ENCODE results near the gene C11orf54.
"Not testable (repeated sequence)": the region's sequence is repeated elsewhere in the genome, so short reads cannot be mapped to it uniquely, and the experiment has no call there.

The C11orf54 gene

DNA sequence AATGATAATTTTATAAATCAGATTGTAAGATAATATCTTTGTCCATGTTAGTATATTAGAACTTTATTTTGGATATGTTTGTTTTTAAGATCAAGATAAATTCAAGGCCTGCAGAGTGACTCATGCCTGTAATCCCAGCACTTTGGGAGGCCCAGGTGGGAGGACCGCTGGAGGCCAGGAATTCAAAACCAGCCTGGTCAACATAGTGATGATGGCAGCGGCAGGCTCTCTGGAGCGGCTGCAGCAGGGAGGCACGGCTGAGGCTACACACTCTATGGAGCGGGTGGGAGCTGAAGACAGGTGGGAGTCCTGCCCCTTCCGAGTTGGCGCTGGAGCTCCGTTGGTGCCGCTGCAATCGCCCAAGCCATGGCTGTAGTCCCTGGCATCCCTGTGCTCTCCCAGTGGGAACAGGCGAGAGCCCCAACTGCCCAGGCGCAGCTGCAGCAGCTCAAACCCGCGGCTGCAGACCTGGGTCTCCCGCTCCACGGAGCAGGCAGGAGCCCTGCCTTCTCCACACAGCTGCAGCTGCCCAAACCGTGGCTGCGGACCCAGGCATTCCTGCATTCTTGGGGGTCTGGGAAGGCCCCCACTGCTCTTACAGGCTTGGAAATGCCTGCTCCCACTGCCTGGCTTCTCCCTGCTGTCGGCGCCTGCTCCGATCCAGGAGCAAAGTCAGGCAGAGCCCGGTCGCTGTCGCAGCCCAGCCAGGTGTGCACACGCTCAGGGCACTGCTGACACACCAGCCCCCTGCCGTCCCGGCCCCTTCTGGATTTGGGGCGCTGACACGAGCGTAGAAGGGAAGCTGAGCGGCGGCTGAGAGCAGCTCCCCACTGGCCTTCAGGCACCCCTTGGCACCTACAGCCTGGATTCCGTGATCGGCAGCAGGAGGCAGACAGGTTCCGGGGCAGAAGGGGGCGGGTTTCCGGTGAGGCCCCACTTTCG, 16.7 kb downstream of the C11orf54 start:
- Histone ChIP-seq H3K36me3 (ENCODE audit: control insufficient read depth in 4 of 4, insufficient read depth in 4 of 4, low read length in 3 of 4) (peaks cover 19 to 73% (median 30%) of the 10 kb centered on the region in 4 experiments), H3K4me1 (ENCODE audit: control extremely low read depth in 1 of 4, control insufficient read depth in 4 of 4, insufficient read depth in 4 of 4, low read length in 3 of 4) (no peaks in the 10 kb centered on the region), H3K4me3 (ENCODE audit: control insufficient read depth in 1 of 7, extremely low read depth in 1 of 7, insufficient read depth in 4 of 7, low read depth in 2 of 7, low read length in 6 of 7) (no peak overlapping the region), H3K9me3 (ENCODE audit: control extremely low read depth in 1 of 5, control insufficient read depth in 4 of 5, insufficient read depth in 2 of 5, low read depth in 1 of 5, low read length in 4 of 5) (peaks cover 0 to 2% (median 0%) of the 10 kb centered on the region in 5 experiments), H3K27me3 (replicated peaks in 2 of 5; ENCODE audit: control insufficient read depth in 4 of 5, insufficient read depth in 5 of 5, low read length in 4 of 5) (no peaks in the 10 kb centered on the region), H3K27ac (ENCODE audit: insufficient read depth in 1 of 2, low read depth in 1 of 2, low read length in 2 of 2, poor library complexity in 1 of 2, severe bottlenecking in 2 of 2) (no peak overlapping the region)
- WGBS (ENCODE audit: insufficient coverage) = over 99% methylated on average over 34 of the region's 38 CpGs
- no peak for DNase-seq
- ChIA-PET POLR2A (no interaction called here), CTCF (no interaction called here)

DNA sequence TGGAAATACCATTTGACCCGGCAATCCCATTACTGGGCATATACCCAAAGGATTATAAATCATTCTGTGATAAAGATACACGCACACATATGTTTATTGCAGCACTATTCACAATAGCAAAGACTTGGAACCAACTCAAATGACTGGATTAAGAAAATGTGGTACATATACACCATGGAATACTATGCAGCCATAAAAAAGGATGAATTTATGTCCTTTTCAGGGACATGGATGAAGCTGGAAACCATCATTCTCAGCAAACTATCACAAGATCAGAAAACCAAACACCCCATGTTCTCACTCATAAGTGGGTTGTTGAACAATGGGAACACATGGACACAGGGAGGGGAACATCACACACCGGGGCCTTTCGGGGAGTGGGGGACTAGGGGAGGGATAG, 17.7 kb downstream of the C11orf54 start:
- peaks cover 16 to 73% (median 33%) of the 10 kb centered on the region in 4 experiments for H3K36me3 ChIP-seq (ENCODE audit: control insufficient read depth in 4 of 4, insufficient read depth in 4 of 4, low read length in 3 of 4)
- WGBS (ENCODE audit: insufficient coverage) = no CpG with 5 or more reads among the region's 4 CpGs
- POLR2A ChIA-PET = not testable (repeated sequence)

DNA sequence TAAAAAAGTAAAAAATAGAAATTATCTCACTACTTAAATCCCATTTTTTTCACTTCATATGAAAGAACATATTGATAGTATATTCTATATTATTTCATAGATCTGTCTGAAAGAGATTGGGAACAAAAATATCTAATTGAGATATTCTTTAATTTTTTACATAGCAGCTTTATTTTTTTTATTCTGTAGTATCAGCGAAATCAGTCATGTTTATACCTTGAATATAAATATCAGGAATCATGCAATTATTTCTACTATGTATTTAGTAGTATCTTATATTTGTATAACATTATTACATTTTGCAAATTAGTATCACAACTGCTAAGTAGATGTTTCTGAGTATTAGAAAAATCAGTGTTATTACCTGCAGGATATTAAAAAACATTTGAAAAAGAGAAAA, 20.4 kb downstream of the C11orf54 start:
- H3K4me1 ChIP-seq (ENCODE audit: control extremely low read depth in 1 of 4, control insufficient read depth in 4 of 4, insufficient read depth in 4 of 4, low read length in 3 of 4) = no peaks in the 10 kb centered on the region
- no peak overlapping the region for H3K4me3 ChIP-seq (ENCODE audit: control insufficient read depth in 1 of 7, extremely low read depth in 1 of 7, insufficient read depth in 4 of 7, low read depth in 2 of 7, low read length in 6 of 7)
- no CpG with 5 or more reads among the region's 1 CpG for whole genome bisulfite sequencing (ENCODE audit: insufficient coverage)
- CTCF ChIA-PET = no interaction called here
- peaks cover 16 to 59% (median 28%) of the 10 kb centered on the region in 4 experiments for H3K36me3 ChIP-seq (ENCODE audit: control insufficient read depth in 4 of 4, insufficient read depth in 4 of 4, low read length in 3 of 4)
- H3K27me3 ChIP-seq (replicated peaks in 2 of 5; ENCODE audit: control insufficient read depth in 4 of 5, insufficient read depth in 5 of 5, low read length in 4 of 5) = no peaks in the 10 kb centered on the region
- POLR2A ChIA-PET = interaction anchor here (0.6 kb wide), 1 partner anchor 15 kb away, joined by 3 read pairs; no protein-coding TSS in a partner anchor
- no peak for DNase-seq
- no peak overlapping the region for H3K27ac ChIP-seq (ENCODE audit: insufficient read depth in 1 of 2, low read depth in 1 of 2, low read length in 2 of 2, poor library complexity in 1 of 2, severe bottlenecking in 2 of 2)
- peaks cover 0 to 2% (median 0%) of the 10 kb centered on the region in 5 experiments for H3K9me3 ChIP-seq (ENCODE audit: control extremely low read depth in 1 of 5, control insufficient read depth in 4 of 5, insufficient read depth in 2 of 5, low read depth in 1 of 5, low read length in 4 of 5)

More for the DNA sequence above, 17.7 kb downstream of the C11orf54 start:
- DNase-seq; H3K4me1 ChIP-seq (ENCODE audit: control extremely low read depth in 1 of 4, control insufficient read depth in 4 of 4, insufficient read depth in 4 of 4, low read length in 3 of 4); H3K4me3 ChIP-seq (ENCODE audit: control insufficient read depth in 1 of 7, extremely low read depth in 1 of 7, insufficient read depth in 4 of 7, low read depth in 2 of 7, low read length in 6 of 7); H3K27me3 ChIP-seq (replicated peaks in 2 of 5; ENCODE audit: control insufficient read depth in 4 of 5, insufficient read depth in 5 of 5, low read length in 4 of 5); H3K27ac ChIP-seq (ENCODE audit: insufficient read depth in 1 of 2, low read depth in 1 of 2, low read length in 2 of 2, poor library complexity in 1 of 2, severe bottlenecking in 2 of 2); H3K9me3 ChIP-seq (ENCODE audit: control extremely low read depth in 1 of 5, control insufficient read depth in 4 of 5, insufficient read depth in 2 of 5, low read depth in 1 of 5, low read length in 4 of 5): not testable (repeated sequence)
- CTCF ChIA-PET = interaction anchor here (1.0 kb wide), 1 partner anchor 42 kb away, joined by 3 read pairs; no protein-coding TSS in a partner anchor

DNA sequence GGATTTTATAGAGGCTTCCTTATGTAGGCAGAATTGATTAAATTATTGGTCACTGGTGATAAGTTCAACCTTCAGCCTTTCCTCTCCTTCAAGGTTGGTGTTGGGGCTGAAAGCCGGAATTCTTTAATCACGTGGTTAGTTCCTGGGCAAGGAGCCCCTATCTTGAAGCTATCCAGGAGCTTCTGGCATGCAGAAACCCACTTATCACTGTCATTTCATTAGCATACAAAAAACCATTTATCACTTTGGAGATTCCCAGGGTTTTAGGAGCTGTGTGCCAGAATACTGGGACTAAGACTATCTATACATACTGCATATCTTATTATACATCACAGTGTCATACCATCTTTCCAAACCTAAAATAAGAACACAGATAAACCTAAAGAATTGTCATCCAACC, 24.1 kb downstream of the C11orf54 start:
- 92% methylated on average over 2 of the region's 2 CpGs for WGBS (ENCODE audit: insufficient coverage)
- no peak overlapping the region for H3K4me3 ChIP-seq (ENCODE audit: control insufficient read depth in 1 of 7, extremely low read depth in 1 of 7, insufficient read depth in 4 of 7, low read depth in 2 of 7, low read length in 6 of 7)
- CTCF ChIA-PET = interaction anchor here (1.4 kb wide), 1 partner anchor 18 kb away, joined by 4 read pairs; the partner anchor contains the start of gene MED17

DNA sequence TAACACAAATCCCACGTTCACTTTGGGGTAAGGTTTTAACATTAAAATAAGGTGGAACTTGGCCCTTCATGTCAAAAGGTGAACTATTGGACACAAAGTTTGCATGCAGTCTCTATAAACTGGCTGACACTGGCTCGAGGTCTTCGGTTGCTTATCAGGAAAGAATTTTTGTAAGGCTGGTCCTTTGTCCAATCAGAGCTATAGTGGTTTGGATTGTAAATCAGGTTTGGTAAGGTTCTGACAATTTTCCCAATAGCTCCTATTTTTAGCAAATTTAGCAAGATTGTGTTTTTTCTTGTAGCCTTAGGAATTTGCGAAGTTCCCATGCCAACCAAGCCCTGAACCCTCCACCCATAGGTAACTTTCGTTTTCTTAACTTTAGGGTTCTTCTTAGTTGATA, 25.0 kb downstream of the C11orf54 start:
- ChIA-PET CTCF (no interaction called here), POLR2A (no interaction called here)
- 100% methylated on average over 1 of the region's 5 CpGs for WGBS (ENCODE audit: insufficient coverage)

More for the DNA sequence above, 24.1 kb downstream of the C11orf54 start:
- peaks cover 7 to 30% (median 18%) of the 10 kb centered on the region in 4 experiments for H3K36me3 ChIP-seq (ENCODE audit: control insufficient read depth in 4 of 4, insufficient read depth in 4 of 4, low read length in 3 of 4)
- H3K27ac ChIP-seq (ENCODE audit: insufficient read depth in 1 of 2, low read depth in 1 of 2, low read length in 2 of 2, poor library complexity in 1 of 2, severe bottlenecking in 2 of 2) = no peak overlapping the region
- no peak for DNase-seq
- H3K27me3 ChIP-seq (replicated peaks in 2 of 5; ENCODE audit: control insufficient read depth in 4 of 5, insufficient read depth in 5 of 5, low read length in 4 of 5) = no peaks in the 10 kb centered on the region
- H3K9me3 ChIP-seq (ENCODE audit: control extremely low read depth in 1 of 5, control insufficient read depth in 4 of 5, insufficient read depth in 2 of 5, low read depth in 1 of 5, low read length in 4 of 5) = peaks cover 0 to 4% (median 2%) of the 10 kb centered on the region in 5 experiments
- POLR2A ChIA-PET = no interaction called here
- H3K4me1 ChIP-seq (ENCODE audit: control extremely low read depth in 1 of 4, control insufficient read depth in 4 of 4, insufficient read depth in 4 of 4, low read length in 3 of 4) = no peaks in the 10 kb centered on the region

DNA sequence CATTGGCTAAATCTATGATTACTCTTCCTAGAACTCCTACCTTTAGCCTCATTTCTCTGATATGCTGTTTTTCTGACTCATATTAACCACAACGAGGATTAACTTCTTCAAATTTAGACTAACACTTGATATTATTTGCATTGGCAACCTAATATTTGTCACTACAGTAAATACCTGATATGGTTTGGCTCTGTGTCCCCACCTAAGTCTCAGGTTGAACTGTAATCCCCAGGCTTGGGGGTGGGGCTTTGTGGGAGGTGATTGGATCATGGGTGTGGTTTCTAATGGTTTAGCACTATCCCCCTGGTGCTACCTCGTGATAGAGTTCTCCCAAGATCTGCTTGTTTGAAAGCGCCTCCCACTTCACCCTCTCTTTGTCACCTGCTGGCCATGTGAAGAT, 25.5 kb downstream of the C11orf54 start:
- ChIA-PET POLR2A (no interaction called here), CTCF (no interaction called here)
- 93% methylated on average over 2 of the region's 3 CpGs for WGBS (ENCODE audit: insufficient coverage)
- no peak overlapping the region for H3K27ac ChIP-seq (ENCODE audit: insufficient read depth in 1 of 2, low read depth in 1 of 2, low read length in 2 of 2, poor library complexity in 1 of 2, severe bottlenecking in 2 of 2)
- H3K9me3 ChIP-seq (ENCODE audit: control extremely low read depth in 1 of 5, control insufficient read depth in 4 of 5, insufficient read depth in 2 of 5, low read depth in 1 of 5, low read length in 4 of 5) = peaks cover 0 to 4% (median 2%) of the 10 kb centered on the region in 5 experiments
- H3K4me3 ChIP-seq (ENCODE audit: control insufficient read depth in 1 of 7, extremely low read depth in 1 of 7, insufficient read depth in 4 of 7, low read depth in 2 of 7, low read length in 6 of 7) = no peak overlapping the region
- H3K27me3 ChIP-seq (replicated peaks in 2 of 5; ENCODE audit: control insufficient read depth in 4 of 5, insufficient read depth in 5 of 5, low read length in 4 of 5) = no peaks in the 10 kb centered on the region
- H3K36me3 ChIP-seq (ENCODE audit: control insufficient read depth in 4 of 4, insufficient read depth in 4 of 4, low read length in 3 of 4) = peaks cover 4 to 21% (median 14%) of the 10 kb centered on the region in 4 experiments
- no peaks in the 10 kb centered on the region for H3K4me1 ChIP-seq (ENCODE audit: control extremely low read depth in 1 of 4, control insufficient read depth in 4 of 4, insufficient read depth in 4 of 4, low read length in 3 of 4)
- DNase-seq = no peak

More for the DNA sequence above, 25.0 kb downstream of the C11orf54 start:
- H3K4me3 ChIP-seq (ENCODE audit: control insufficient read depth in 1 of 7, extremely low read depth in 1 of 7, insufficient read depth in 4 of 7, low read depth in 2 of 7, low read length in 6 of 7) = no peak overlapping the region
- no peaks in the 10 kb centered on the region for H3K4me1 ChIP-seq (ENCODE audit: control extremely low read depth in 1 of 4, control insufficient read depth in 4 of 4, insufficient read depth in 4 of 4, low read length in 3 of 4)
- DNase-seq = no peak
- H3K36me3 ChIP-seq (ENCODE audit: control insufficient read depth in 4 of 4, insufficient read depth in 4 of 4, low read length in 3 of 4) = peaks cover 4 to 22% (median 16%) of the 10 kb centered on the region in 4 experiments
- peaks cover 0 to 4% (median 2%) of the 10 kb centered on the region in 5 experiments for H3K9me3 ChIP-seq (ENCODE audit: control extremely low read depth in 1 of 5, control insufficient read depth in 4 of 5, insufficient read depth in 2 of 5, low read depth in 1 of 5, low read length in 4 of 5)
- no peak overlapping the region for H3K27ac ChIP-seq (ENCODE audit: insufficient read depth in 1 of 2, low read depth in 1 of 2, low read length in 2 of 2, poor library complexity in 1 of 2, severe bottlenecking in 2 of 2)
- H3K27me3 ChIP-seq (replicated peaks in 2 of 5; ENCODE audit: control insufficient read depth in 4 of 5, insufficient read depth in 5 of 5, low read length in 4 of 5) = no peaks in the 10 kb centered on the region

DNA sequence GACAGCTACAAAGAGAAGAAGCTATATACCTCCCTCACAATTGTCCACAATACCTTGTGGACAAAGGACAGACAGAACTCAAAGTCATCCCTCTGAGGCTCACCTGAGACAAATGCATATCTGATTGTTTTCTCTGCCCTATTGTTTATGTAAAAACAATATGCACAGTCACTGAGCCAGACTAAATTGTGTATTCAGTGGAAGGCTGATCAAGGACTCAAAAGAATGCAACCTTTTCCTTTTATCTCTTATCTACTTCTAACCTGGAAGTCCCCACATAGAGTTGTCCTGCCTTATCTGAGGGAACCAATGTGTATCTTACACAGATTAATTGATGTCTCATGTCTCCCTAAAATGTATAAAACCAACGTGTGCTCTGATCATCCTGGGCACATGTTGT, 28.7 kb downstream of the C11orf54 start:
- Histone ChIP-seq H3K27me3 (replicated peaks in 2 of 5; ENCODE audit: control insufficient read depth in 4 of 5, insufficient read depth in 5 of 5, low read length in 4 of 5) (no peaks in the 10 kb centered on the region), H3K4me3 (ENCODE audit: control insufficient read depth in 1 of 7, extremely low read depth in 1 of 7, insufficient read depth in 4 of 7, low read depth in 2 of 7, low read length in 6 of 7) (no peak overlapping the region), H3K4me1 (ENCODE audit: control extremely low read depth in 1 of 4, control insufficient read depth in 4 of 4, insufficient read depth in 4 of 4, low read length in 3 of 4) (no peaks in the 10 kb centered on the region), H3K9me3 (ENCODE audit: control extremely low read depth in 1 of 5, control insufficient read depth in 4 of 5, insufficient read depth in 2 of 5, low read depth in 1 of 5, low read length in 4 of 5) (peaks cover 0 to 12% (median 11%) of the 10 kb centered on the region in 5 experiments), H3K36me3 (ENCODE audit: control insufficient read depth in 4 of 4, insufficient read depth in 4 of 4, low read length in 3 of 4) (peaks cover 0 to 3% (median 1%) of the 10 kb centered on the region in 4 experiments), H3K27ac (ENCODE audit: insufficient read depth in 1 of 2, low read depth in 1 of 2, low read length in 2 of 2, poor library complexity in 1 of 2, severe bottlenecking in 2 of 2) (no peak overlapping the region)
- POLR2A ChIA-PET = no interaction called here
- no peak for DNase-seq
- CTCF ChIA-PET = interaction anchor here (0.6 to 0.8 kb wide), 2 partner anchors 12 to 28 kb away, joined by 3 to 5 read pairs; no protein-coding TSS in a partner anchor
- 78% methylated on average over 1 of the region's 1 CpG for WGBS (ENCODE audit: insufficient coverage)
